Astrocyte (in vitro differentiated cells and primary cell): Measurements from ENCODE around the gene SLC16A3. TPM values are rescaled to one million over a fixed set of nuclear protein-coding genes. Genes with fewer than 3 reads are reported as not detected.

Experiments
- DNase-seq: peaks from one replicate; pipeline ENCODE4 v3.0.0-alpha.2; 2010; ENCODE audit warnings: low read depth
- FAIRE-seq: peaks from 2 replicates; lab custom pipeline; 2011; peaks lifted over from hg19 to GRCh38; lab: Jason Lieb, UNC
- H2AFZ ChIP-seq: 2 replicates; pipeline ENCODE4 v1.6.0; 2012; ENCODE audit warnings: low read depth, low read length, inconsistent platforms
- H3K27ac ChIP-seq: 2 replicates; pipeline ENCODE4 v1.5.1; 2011; ENCODE audit warnings: low read depth, low read length, inconsistent platforms
- H3K27me3 ChIP-seq: 2 replicates; pipeline ENCODE4 v1.6.0; 2011; ENCODE audit warnings: low read length, inconsistent platforms; ENCODE audit not compliant: insufficient read depth
- H3K36me3 ChIP-seq: 2 replicates; pipeline ENCODE4 v1.5.1; 2011; ENCODE audit warnings: low read length, inconsistent platforms; ENCODE audit not compliant: insufficient read depth
- H3K4me1 ChIP-seq: 2 replicates; pipeline ENCODE4 v1.5.1; 2011; ENCODE audit warnings: low read length, inconsistent platforms; ENCODE audit not compliant: insufficient read depth
- H3K4me2 ChIP-seq: 2 replicates; pipeline ENCODE4 v1.6.0; 2012; ENCODE audit warnings: low read length, inconsistent platforms
- H3K4me3 ChIP-seq: 2 replicates; pipeline ENCODE4 v1.5.1; 2011; ENCODE audit warnings: low read depth, mild to moderate bottlenecking, low read length, inconsistent platforms; ENCODE audit not compliant: insufficient read depth
- H3K79me2 ChIP-seq: 2 replicates; pipeline ENCODE4 v1.6.0; 2012; ENCODE audit warnings: mild to moderate bottlenecking, low read length, inconsistent platforms; ENCODE audit not compliant: insufficient read depth
- H3K9ac ChIP-seq: 2 replicates; pipeline ENCODE4 v1.6.0; 2012; ENCODE audit warnings: mild to moderate bottlenecking, low read length, inconsistent platforms
- H3K9me3 ChIP-seq: 2 replicates; pipeline ENCODE4 v1.5.1; 2012; ENCODE audit warnings: low read depth, mild to moderate bottlenecking, low read length, inconsistent platforms; ENCODE audit not compliant: insufficient read depth
- H4K20me1 ChIP-seq: 2 replicates; pipeline ENCODE4 v1.6.0; 2012; ENCODE audit warnings: low read length, inconsistent platforms; ENCODE audit not compliant: insufficient read depth
- H3K27ac Mint-ChIP-seq: one replicate; pipeline ENCODE4 v1.8.0; 2021; ENCODE audit warnings: mild to moderate bottlenecking, mixed read lengths; ENCODE audit not compliant: unreplicated experiment
- H3K27me3 Mint-ChIP-seq: one replicate; pipeline ENCODE4 v1.8.0; 2021; ENCODE audit warnings: low read depth, mixed read lengths; ENCODE audit not compliant: unreplicated experiment
- H3K36me3 Mint-ChIP-seq: one replicate; pipeline ENCODE4 v1.8.0; 2021; ENCODE audit warnings: low read depth, mixed read lengths; ENCODE audit not compliant: unreplicated experiment
- H3K4me1 Mint-ChIP-seq: one replicate; pipeline ENCODE4 v1.8.0; 2021; ENCODE audit warnings: low read depth, mixed read lengths; ENCODE audit not compliant: unreplicated experiment
- H3K4me3 Mint-ChIP-seq: one replicate; pipeline ENCODE4 v1.8.0; 2021; ENCODE audit warnings: mild to moderate bottlenecking, moderate library complexity, mixed read lengths; ENCODE audit not compliant: unreplicated experiment
- H3K9me3 Mint-ChIP-seq: one replicate; pipeline ENCODE4 v1.8.0; 2021; ENCODE audit warnings: mild to moderate bottlenecking, mixed read lengths; ENCODE audit not compliant: unreplicated experiment
- CTCF ChIP-seq: IDR thresholded peaks from 2 replicates; pipeline ENCODE4 v1.5.1; 2011; ENCODE audit warnings: low read depth, mild to moderate bottlenecking, inconsistent platforms, low read length, moderate library complexity; ENCODE audit not compliant: insufficient read depth
- EZH2 ChIP-seq: IDR thresholded peaks from 2 replicates; pipeline ENCODE4 v1.6.1; 2012; ENCODE audit warnings: mild to moderate bottlenecking, low read length, inconsistent platforms; ENCODE audit not compliant: insufficient read depth
- total RNA-seq: library from RNA; stranded (reverse); gene quantifications from 2 replicates; pipeline ENCODE4 v1.2.1, GENCODE V29; 2021

Gene SLC16A3
- total RNA-seq, 1 donor from 2014 or later, result 292 TPM

GRCh38 chr17:82273327-82274133, 44.7 kb downstream of the SLC16A3 start, which contains the start of gene CSNK1D:
CSNK1D (minus strand) TSS chr17:82273700; CDS start chr17:82273381, 319 bp downstream.
- Histone ChIP-seq H2AFZ (peak within 1 kb of the TSS; percentile 95), H3K27ac (peak within 1 kb of the TSS; percentile 93), H3K4me2 (peak within 1 kb of the TSS; percentile 89), H3K9me3 (no peaks in the 10 kb centered on the region), H3K4me3 (peak within 1 kb of the TSS; percentile 79), H3K9ac (peak within 1 kb of the TSS; percentile 90), H3K36me3 (peaks cover 6% of the 10 kb centered on the region), H3K27me3 (no peaks in the 10 kb centered on the region), H4K20me1 (peaks cover 41% of the 10 kb centered on the region), H3K4me1 (peaks cover 15% of the 10 kb centered on the region), H3K79me2 (peaks cover 47% of the 10 kb centered on the region)
- no peak for TF ChIP-seq CTCF
- TF ChIP-seq EZH2, result no peak
- H3K9me3 Mint-ChIP-seq, result no peaks in the 10 kb centered on the region
- H3K36me3 Mint-ChIP-seq, result peaks cover 19% of the 10 kb centered on the region
- no peaks in the 10 kb centered on the region for H3K27me3 Mint-ChIP-seq
- FAIRE-seq (no peak), DNase-seq (peak; percentile 65)
- H3K4me1 Mint-ChIP-seq, result peaks cover 21% of the 10 kb centered on the region
- peak within 1 kb of the TSS; percentile 98 for H3K27ac Mint-ChIP-seq
- H3K4me3 Mint-ChIP-seq, result peak within 1 kb of the TSS; percentile 93

- Mint-ChIP-seq H3K9me3 (no peaks in the 10 kb centered on the region), H3K4me3 (peak overlapping the region; percentile 71), H3K4me1 (peaks cover 15% of the 10 kb centered on the region), H3K27me3 (no peaks in the 10 kb centered on the region), H3K36me3 (peaks cover 19% of the 10 kb centered on the region), H3K27ac (no peak overlapping the region)
- FAIRE-seq, result no peak
- Histone ChIP-seq H3K36me3 (peaks cover 6% of the 10 kb centered on the region), H3K79me2 (peaks cover 38% of the 10 kb centered on the region), H2AFZ (peak overlapping the region; percentile 95), H3K4me3 (peak overlapping the region; percentile 63), H4K20me1 (peaks cover 32% of the 10 kb centered on the region), H3K4me2 (peak overlapping the region; percentile 89), H3K27ac (no peak overlapping the region), H3K9ac (peak overlapping the region; percentile 90), H3K9me3 (no peaks in the 10 kb centered on the region), H3K27me3 (no peaks in the 10 kb centered on the region), H3K4me1 (peaks cover 15% of the 10 kb centered on the region)
- no peak for DNase-seq
- TF ChIP-seq CTCF (no peak), EZH2 (no peak)
Observed at GRCh38 chr17:82274134-82275020, 45.5 kb downstream of the SLC16A3 start.
